B cell (primary cell): ENCODE data around the gene DROSHA. TPM values are rescaled to one million over a fixed set of nuclear protein-coding genes. Genes with fewer than 3 reads are reported as not detected.

Source experiments
- ATAC-seq: fragments of 200-7000 bp; cut with Tn5 transposase; one replicate; pipeline ENCODE4 v1.10.0; 2021; ENCODE audit warnings: low read depth, mild to moderate bottlenecking, moderate number of reproducible peaks, moderate library complexity
- CTCF ChIA-PET: fragments of 350-600 bp; sonication (Branson Sonifier 250); formaldehyde crosslinking; loops from one replicate; lab custom pipeline; 2021; ENCODE audit warnings: antibody characterized with exemption, inconsistent platforms; lab: Charles Lee
- POLR2A ChIA-PET: fragments of 350-600 bp; sonication (Branson Sonifier 250); formaldehyde crosslinking; loops from one replicate; lab custom pipeline; 2021; ENCODE audit warnings: antibody characterized with exemption; lab: Charles Lee
- DNase-seq: peaks from one replicate; pipeline ENCODE4 v3.0.0; 2013
- H2AFZ ChIP-seq: 2 replicates; pipeline ENCODE4 v1.6.1; 2012; ENCODE audit warnings: mild to moderate bottlenecking, low read depth, low read length; ENCODE audit not compliant: insufficient read depth, poor library complexity, severe bottlenecking
- H3K27ac ChIP-seq, 2 donors: 1 replicate in 1 of 2; 2 replicates in 1 of 2; pipeline ENCODE4 v1.5.1; 2012 to 2013; ENCODE audit warnings: low read length in 2 of 2, mild to moderate bottlenecking in 2 of 2, moderate library complexity in 1 of 2
- H3K27me3 ChIP-seq, 4 experiments: fragments of 200-600 bp in 1 of 4; sonication (generic) in 1 of 4; replicated peaks in 1 of 4; 1 replicate in 2 of 4; 2 replicates in 2 of 4; pipeline versions ENCODE4 v1.6.1 to v1.7.0; 2013 to 2016; ENCODE audit warnings: low read length in 3 of 4, mild to moderate bottlenecking in 2 of 4, mixed read lengths in 1 of 4, moderate library complexity in 1 of 4; ENCODE audit not compliant: insufficient read depth in 4 of 4, control insufficient read depth in 3 of 4; ENCODE audit errors: control extremely low read depth in 1 of 4
- H3K36me3 ChIP-seq, 2 experiments: replicated peaks in 1 of 2; 1 replicate in 1 of 2; 2 replicates in 1 of 2; pipeline versions ENCODE4 v1.6.1 to v1.7.1; 2013; ENCODE audit warnings: low read length in 1 of 2; ENCODE audit not compliant: insufficient read depth in 2 of 2, control insufficient read depth in 1 of 2; ENCODE audit errors: control extremely low read depth in 1 of 2, extremely low read depth in 1 of 2
- H3K4me1 ChIP-seq, 2 donors: fragments of 200-600 bp in 1 of 2; sonication (generic) in 1 of 2; 1 replicate in 1 of 2; 2 replicates in 1 of 2; pipeline versions ENCODE4 v1.5.1 to v1.6.1; 2013 to 2017; ENCODE audit warnings: low read length in 2 of 2; ENCODE audit not compliant: control insufficient read depth in 2 of 2, insufficient read depth in 2 of 2
- H3K4me2 ChIP-seq: replicated peaks from 2 replicates; pipeline ENCODE3; 2012; ENCODE audit warnings: mild to moderate bottlenecking, low read depth, low read length; ENCODE audit not compliant: poor library complexity, severe bottlenecking
- H3K4me3 ChIP-seq, 5 experiments: fragments of 200-600 bp in 1 of 5; sonication (generic) in 1 of 5; 1 replicate in 3 of 5; 2 replicates in 2 of 5; pipeline versions ENCODE4 v1.5.1 to v1.7.0; 2011 to 2016; ENCODE audit warnings: low read length in 4 of 5, mild to moderate bottlenecking in 4 of 5, low read depth in 2 of 5, control low read depth in 1 of 5, moderate library complexity in 1 of 5; ENCODE audit not compliant: insufficient read depth in 1 of 5; ENCODE audit errors: control extremely low read depth in 1 of 5, extremely low read depth in 1 of 5
- H3K79me2 ChIP-seq: fragments of 200-600 bp; sonication (generic); one replicate; pipeline ENCODE4 v1.6.0; 2016; ENCODE audit warnings: low read length; ENCODE audit not compliant: control insufficient read depth, insufficient read depth
- H3K9ac ChIP-seq: fragments of 200-600 bp; sonication (generic); 2 replicates; pipeline ENCODE4 v1.6.1; 2017; ENCODE audit warnings: mild to moderate bottlenecking, low read length, moderate library complexity
- H3K9me3 ChIP-seq, 3 donors: one replicate each; pipeline versions ENCODE4 v1.6.1 to v1.7.1; 2013; ENCODE audit warnings: low read length in 2 of 3; ENCODE audit not compliant: control insufficient read depth in 2 of 3, insufficient read depth in 1 of 3; ENCODE audit errors: control extremely low read depth in 1 of 3
- H4K20me1 ChIP-seq: 2 replicates; pipeline ENCODE4 v1.6.0; 2012; ENCODE audit warnings: mild to moderate bottlenecking, low read length; ENCODE audit not compliant: insufficient read depth, control insufficient read depth, poor library complexity, severe bottlenecking
- H3K27ac Mint-ChIP-seq: one replicate; pipeline ENCODE4 v1.8.0; 2021; ENCODE audit warnings: mixed read lengths
- H3K27me3 Mint-ChIP-seq: one replicate; pipeline ENCODE4 v1.8.0; 2021; ENCODE audit warnings: mixed read lengths
- H3K4me1 Mint-ChIP-seq: one replicate; pipeline ENCODE4 v1.8.0; 2021; ENCODE audit warnings: mixed read lengths
- H3K4me3 Mint-ChIP-seq: one replicate; pipeline ENCODE4 v1.8.0; 2021; ENCODE audit warnings: mixed read lengths
- H3K9me3 Mint-ChIP-seq: one replicate; pipeline ENCODE4 v1.8.0; 2022; ENCODE audit warnings: mixed read lengths; ENCODE audit not compliant: insufficient read depth
- EZH2 ChIP-seq: IDR thresholded peaks from 2 replicates; pipeline ENCODE4 v1.6.1; 2012; ENCODE audit warnings: borderline replicate concordance, low read depth, mild to moderate bottlenecking, moderate library complexity, low read length; ENCODE audit not compliant: insufficient read depth, poor library complexity, severe bottlenecking
- WGBS: methylation state at CpG from one replicate; pipeline ENCODE4 v1.1.5; 2013; ENCODE audit warnings: missing lambda C conversion rate; ENCODE audit not compliant: insufficient coverage; 5-methylcytosine and 5-hydroxymethylcytosine counted together
- intact Hi-C: fragments of 100-400 bp; cut with micrococcal nuclease; formaldehyde crosslinking; loops from one replicate; pipeline ENCODE4 v1.10.0; 2022
- polyA plus RNA-seq: library from polyadenylated mRNA; depleted of rRNA; stranded (reverse); fragments of >200 nt; gene quantifications from 2 replicates; pipeline ENCODE4 v1.2.3, GENCODE V29; 2012
- total RNA-seq, 2 donors: library from RNA; stranded (reverse); fragments of 120-200 nt in 1 of 2; gene quantifications; 1 replicate in 1 of 2; 2 replicates in 1 of 2; pipeline versions ENCODE4 v1.2.3 to v1.2.4, GENCODE V29; 2013 to 2022
- TF ChIP-seq, protein P1 (sequence below): fragments of 200-600 bp; IDR thresholded peaks from one replicate; pipeline ENCODE4 v1.8.0; 2022; ENCODE audit warnings: antibody characterized with exemption, mild to moderate bottlenecking

The DROSHA gene
- total and polyA plus RNA-seq, 2 donors (not counting 1 experiment from before 2014, with no cell fraction given), result 31.2 to 62.4 TPM

DNA sequence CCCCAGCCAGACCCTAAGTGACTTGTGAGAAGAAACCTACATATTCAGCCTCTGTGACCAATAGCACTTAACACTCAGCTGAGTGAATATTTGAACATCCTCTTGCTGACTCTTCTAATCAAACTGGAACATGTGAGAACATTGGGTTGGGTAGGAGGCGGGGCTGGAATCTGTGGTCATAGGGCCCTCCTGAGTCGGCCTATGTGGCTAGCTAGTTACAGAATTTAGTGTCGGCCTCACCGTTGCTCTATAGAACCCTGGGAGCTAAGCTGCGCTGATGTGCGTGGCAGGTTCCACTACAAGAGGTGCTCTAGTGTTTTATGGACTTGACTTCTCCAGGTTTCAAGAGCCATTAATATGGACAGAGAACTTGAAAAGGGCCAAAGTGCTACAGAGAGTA is 138.8 kb downstream of the DROSHA start:
- H3K4me3 Mint-ChIP-seq, result no peak overlapping the region
- peaks cover 0 to 12% (median 0%) of the 10 kb centered on the region in 3 donors for H3K9me3 ChIP-seq
- no peaks in the 10 kb centered on the region for H3K36me3 ChIP-seq
- no peaks in the 10 kb centered on the region for H3K4me1 Mint-ChIP-seq
- no peaks in the 10 kb centered on the region for H3K27me3 Mint-ChIP-seq
- no peak overlapping the region for H3K9ac ChIP-seq
- H4K20me1 ChIP-seq, result no peaks in the 10 kb centered on the region
- no peak overlapping the region for H3K27ac Mint-ChIP-seq
- peaks cover 7% of the 10 kb centered on the region for H3K9me3 Mint-ChIP-seq
- ATAC-seq (no peak), DNase-seq (no peak)
- no peaks in the 10 kb centered on the region for H3K27me3 ChIP-seq
- H3K79me2 ChIP-seq, result no peaks in the 10 kb centered on the region
- no peak overlapping the region for H3K4me2 ChIP-seq
- H3K4me1 ChIP-seq, result no peaks in the 10 kb centered on the region
- TF ChIP-seq, protein P1, sequence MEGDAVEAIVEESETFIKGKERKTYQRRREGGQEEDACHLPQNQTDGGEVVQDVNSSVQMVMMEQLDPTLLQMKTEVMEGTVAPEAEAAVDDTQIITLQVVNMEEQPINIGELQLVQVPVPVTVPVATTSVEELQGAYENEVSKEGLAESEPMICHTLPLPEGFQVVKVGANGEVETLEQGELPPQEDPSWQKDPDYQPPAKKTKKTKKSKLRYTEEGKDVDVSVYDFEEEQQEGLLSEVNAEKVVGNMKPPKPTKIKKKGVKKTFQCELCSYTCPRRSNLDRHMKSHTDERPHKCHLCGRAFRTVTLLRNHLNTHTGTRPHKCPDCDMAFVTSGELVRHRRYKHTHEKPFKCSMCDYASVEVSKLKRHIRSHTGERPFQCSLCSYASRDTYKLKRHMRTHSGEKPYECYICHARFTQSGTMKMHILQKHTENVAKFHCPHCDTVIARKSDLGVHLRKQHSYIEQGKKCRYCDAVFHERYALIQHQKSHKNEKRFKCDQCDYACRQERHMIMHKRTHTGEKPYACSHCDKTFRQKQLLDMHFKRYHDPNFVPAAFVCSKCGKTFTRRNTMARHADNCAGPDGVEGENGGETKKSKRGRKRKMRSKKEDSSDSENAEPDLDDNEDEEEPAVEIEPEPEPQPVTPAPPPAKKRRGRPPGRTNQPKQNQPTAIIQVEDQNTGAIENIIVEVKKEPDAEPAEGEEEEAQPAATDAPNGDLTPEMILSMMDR, result no peak
- TF ChIP-seq EZH2, result no peak
- no peak overlapping the region for H3K4me3 ChIP-seq
- ChIA-PET POLR2A (no interaction called here), CTCF (no interaction called here)
- no peak overlapping the region for H3K27ac ChIP-seq
- intact Hi-C loops, result no loop called here
- no peak overlapping the region for H2AFZ ChIP-seq
- WGBS, result 95% methylated on average over 6 of the region's 6 CpGs

DNA sequence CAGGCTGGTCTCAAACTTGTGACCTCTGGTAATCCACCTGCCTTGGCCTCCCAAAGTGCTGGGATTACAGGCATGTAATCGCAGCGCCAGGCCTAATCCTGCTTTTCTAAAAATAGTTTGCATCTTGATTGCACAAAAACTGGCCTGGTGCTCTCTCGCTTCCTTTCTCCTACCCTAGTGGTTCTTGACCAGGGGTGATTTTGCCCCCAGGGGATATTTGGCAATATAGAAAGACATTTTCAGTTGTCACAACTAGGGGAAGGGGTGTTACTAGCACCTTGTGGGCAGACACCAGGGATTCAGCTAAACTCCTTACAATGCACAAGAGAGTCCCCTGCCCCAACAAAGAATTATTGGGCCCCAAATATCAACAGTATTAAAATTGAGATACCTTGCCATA is 139.8 kb downstream of the DROSHA start:
- no peak overlapping the region for H2AFZ ChIP-seq

More for the DNA sequence above, 139.8 kb downstream of the DROSHA start:
- TF ChIP-seq, protein P1, result no peak
- no peak for TF ChIP-seq EZH2
- Histone ChIP-seq H3K4me3 (no peak overlapping the region), H3K4me2 (no peak overlapping the region), H3K27me3 (no peaks in the 10 kb centered on the region), H3K79me2 (no peaks in the 10 kb centered on the region), H3K4me1 (no peaks in the 10 kb centered on the region), H3K36me3 (no peaks in the 10 kb centered on the region), H4K20me1 (no peaks in the 10 kb centered on the region), H3K9ac (no peak overlapping the region), H3K27ac (no peak overlapping the region), H3K9me3 (peaks cover 0 to 13% (median 0%) of the 10 kb centered on the region in 3 donors)
- POLR2A ChIA-PET, result no interaction called here
- H3K27me3 Mint-ChIP-seq, result no peaks in the 10 kb centered on the region
- DNase-seq (no peak), ATAC-seq (no peak)
- CTCF ChIA-PET, result no interaction called here
- no CpG with 5 or more reads among the region's 3 CpGs for whole genome bisulfite sequencing
- intact Hi-C loops, result no loop called here
- H3K27ac Mint-ChIP-seq, result no peak overlapping the region
- no peak overlapping the region for H3K4me3 Mint-ChIP-seq
- peaks cover 9% of the 10 kb centered on the region for H3K9me3 Mint-ChIP-seq
- no peaks in the 10 kb centered on the region for H3K4me1 Mint-ChIP-seq
